ENCODE results near the gene PHACTR1.

DNA sequence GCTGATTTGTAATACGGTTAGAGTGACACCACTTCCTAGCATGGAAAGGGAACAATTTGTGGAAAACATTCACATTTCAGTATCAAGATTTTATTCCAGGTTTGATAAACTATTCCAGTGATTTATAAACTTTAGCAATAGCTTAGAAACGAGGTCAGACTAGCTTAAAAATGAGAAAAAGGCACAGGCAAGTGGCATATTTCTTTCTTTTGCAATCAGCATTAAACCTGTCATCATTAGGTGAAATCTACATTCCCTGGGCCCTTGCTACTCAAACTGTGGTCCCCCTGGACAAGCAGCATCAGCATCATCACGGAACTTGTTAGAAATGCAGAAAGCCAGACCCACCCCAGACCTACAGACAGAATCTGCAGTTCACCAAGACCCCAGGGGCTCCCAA lies 581.9 kb downstream of the PHACTR1 start:
- TF ChIP-seq, protein P1, sequence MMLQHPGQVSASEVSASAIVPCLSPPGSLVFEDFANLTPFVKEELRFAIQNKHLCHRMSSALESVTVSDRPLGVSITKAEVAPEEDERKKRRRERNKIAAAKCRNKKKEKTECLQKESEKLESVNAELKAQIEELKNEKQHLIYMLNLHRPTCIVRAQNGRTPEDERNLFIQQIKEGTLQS (IDR thresholded peaks at IDR 0.05): no peak
- TF ChIP-seq, protein P2, sequence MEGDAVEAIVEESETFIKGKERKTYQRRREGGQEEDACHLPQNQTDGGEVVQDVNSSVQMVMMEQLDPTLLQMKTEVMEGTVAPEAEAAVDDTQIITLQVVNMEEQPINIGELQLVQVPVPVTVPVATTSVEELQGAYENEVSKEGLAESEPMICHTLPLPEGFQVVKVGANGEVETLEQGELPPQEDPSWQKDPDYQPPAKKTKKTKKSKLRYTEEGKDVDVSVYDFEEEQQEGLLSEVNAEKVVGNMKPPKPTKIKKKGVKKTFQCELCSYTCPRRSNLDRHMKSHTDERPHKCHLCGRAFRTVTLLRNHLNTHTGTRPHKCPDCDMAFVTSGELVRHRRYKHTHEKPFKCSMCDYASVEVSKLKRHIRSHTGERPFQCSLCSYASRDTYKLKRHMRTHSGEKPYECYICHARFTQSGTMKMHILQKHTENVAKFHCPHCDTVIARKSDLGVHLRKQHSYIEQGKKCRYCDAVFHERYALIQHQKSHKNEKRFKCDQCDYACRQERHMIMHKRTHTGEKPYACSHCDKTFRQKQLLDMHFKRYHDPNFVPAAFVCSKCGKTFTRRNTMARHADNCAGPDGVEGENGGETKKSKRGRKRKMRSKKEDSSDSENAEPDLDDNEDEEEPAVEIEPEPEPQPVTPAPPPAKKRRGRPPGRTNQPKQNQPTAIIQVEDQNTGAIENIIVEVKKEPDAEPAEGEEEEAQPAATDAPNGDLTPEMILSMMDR (IDR thresholded peaks at IDR 0.05; ENCODE audit: low read depth, low read length, missing input control): no peak
- TF ChIP-seq, protein P3, sequence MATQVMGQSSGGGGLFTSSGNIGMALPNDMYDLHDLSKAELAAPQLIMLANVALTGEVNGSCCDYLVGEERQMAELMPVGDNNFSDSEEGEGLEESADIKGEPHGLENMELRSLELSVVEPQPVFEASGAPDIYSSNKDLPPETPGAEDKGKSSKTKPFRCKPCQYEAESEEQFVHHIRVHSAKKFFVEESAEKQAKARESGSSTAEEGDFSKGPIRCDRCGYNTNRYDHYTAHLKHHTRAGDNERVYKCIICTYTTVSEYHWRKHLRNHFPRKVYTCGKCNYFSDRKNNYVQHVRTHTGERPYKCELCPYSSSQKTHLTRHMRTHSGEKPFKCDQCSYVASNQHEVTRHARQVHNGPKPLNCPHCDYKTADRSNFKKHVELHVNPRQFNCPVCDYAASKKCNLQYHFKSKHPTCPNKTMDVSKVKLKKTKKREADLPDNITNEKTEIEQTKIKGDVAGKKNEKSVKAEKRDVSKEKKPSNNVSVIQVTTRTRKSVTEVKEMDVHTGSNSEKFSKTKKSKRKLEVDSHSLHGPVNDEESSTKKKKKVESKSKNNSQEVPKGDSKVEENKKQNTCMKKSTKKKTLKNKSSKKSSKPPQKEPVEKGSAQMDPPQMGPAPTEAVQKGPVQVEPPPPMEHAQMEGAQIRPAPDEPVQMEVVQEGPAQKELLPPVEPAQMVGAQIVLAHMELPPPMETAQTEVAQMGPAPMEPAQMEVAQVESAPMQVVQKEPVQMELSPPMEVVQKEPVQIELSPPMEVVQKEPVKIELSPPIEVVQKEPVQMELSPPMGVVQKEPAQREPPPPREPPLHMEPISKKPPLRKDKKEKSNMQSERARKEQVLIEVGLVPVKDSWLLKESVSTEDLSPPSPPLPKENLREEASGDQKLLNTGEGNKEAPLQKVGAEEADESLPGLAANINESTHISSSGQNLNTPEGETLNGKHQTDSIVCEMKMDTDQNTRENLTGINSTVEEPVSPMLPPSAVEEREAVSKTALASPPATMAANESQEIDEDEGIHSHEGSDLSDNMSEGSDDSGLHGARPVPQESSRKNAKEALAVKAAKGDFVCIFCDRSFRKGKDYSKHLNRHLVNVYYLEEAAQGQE (IDR thresholded peaks at IDR 0.05): no peak
- TF ChIP-seq YY1 (IDR thresholded peaks at IDR 0.05) (no peak), TAF1 (conservative IDR thresholded peaks at IDR 0.05) (no peak)
- TF ChIP-seq, protein P4, sequence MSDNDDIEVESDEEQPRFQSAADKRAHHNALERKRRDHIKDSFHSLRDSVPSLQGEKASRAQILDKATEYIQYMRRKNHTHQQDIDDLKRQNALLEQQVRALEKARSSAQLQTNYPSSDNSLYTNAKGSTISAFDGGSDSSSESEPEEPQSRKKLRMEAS (IDR thresholded peaks at IDR 0.05): no peak

Data from liver (tissue), 3 donors.